WTC11 (cell line): Measurements from ENCODE around the gene STBD1. TPM values are rescaled to one million over a fixed set of nuclear protein-coding genes. Genes with fewer than 3 reads are reported as not detected.

Experiments
- ATAC-seq: fragments of 200-7000 bp; cut with Tn5 transposase; 2 replicates; pipeline ENCODE4 v1.10.0; 2021; ENCODE audit warnings: mild to moderate bottlenecking, moderate library complexity
- CTCF ChIA-PET: fragments of 300-600 bp; sonication (Branson Sonifier 250); formaldehyde crosslinking; loops from one replicate; lab custom pipeline; 2021; ENCODE audit warnings: antibody characterized with exemption; lab: Charles Lee
- POLR2A ChIA-PET: fragments of 350-600 bp; sonication (Branson Sonifier 250); formaldehyde crosslinking; loops from one replicate; lab custom pipeline; 2021; ENCODE audit warnings: antibody characterized with exemption; lab: Charles Lee
- DNase-seq: peaks from one replicate; pipeline ENCODE4 v3.0.0; 2021; ENCODE audit warnings: low spot score
- H3K27ac Mint-ChIP-seq: 2 replicates; pipeline ENCODE4 v1.8.0; 2021; ENCODE audit warnings: mixed read lengths
- H3K27me3 Mint-ChIP-seq: 2 replicates; pipeline ENCODE4 v1.8.0; 2021; ENCODE audit warnings: low read depth, mild to moderate bottlenecking, moderate library complexity, mixed read lengths
- H3K36me3 Mint-ChIP-seq: 2 replicates; pipeline ENCODE4 v1.8.0; 2021; ENCODE audit warnings: mixed read lengths
- H3K4me1 Mint-ChIP-seq: 2 replicates; pipeline ENCODE4 v1.8.0; 2022; ENCODE audit warnings: mixed read lengths
- H3K4me3 Mint-ChIP-seq: 2 replicates; pipeline ENCODE4 v1.8.0; 2021; ENCODE audit warnings: mild to moderate bottlenecking, moderate library complexity, mixed read lengths
- H3K9me3 Mint-ChIP-seq: 2 replicates; pipeline ENCODE4 v1.8.0; 2021; ENCODE audit warnings: mixed read lengths
- CBFB ChIP-seq: sonication (generic); formaldehyde crosslinking; IDR thresholded peaks from 2 replicates; pipeline ENCODE4 v1.8.1; 2022; ENCODE audit warnings: mild to moderate bottlenecking, low read depth, missing genetic modification reagents
- CREB1 ChIP-seq: sonication (generic); formaldehyde crosslinking; IDR thresholded peaks from 2 replicates; pipeline ENCODE4 v1.8.0; 2023; ENCODE audit warnings: mild to moderate bottlenecking, missing genetic modification reagents
- ELF4 ChIP-seq: sonication (generic); formaldehyde crosslinking; IDR thresholded peaks from 2 replicates; pipeline ENCODE4 v1.8.1; 2022; ENCODE audit warnings: low read depth, mild to moderate bottlenecking, moderate library complexity, missing genetic modification reagents
- EMX1 ChIP-seq: fragments of 250-450 bp; sonication (Bioruptor Pico); IDR thresholded peaks from 2 replicates; pipeline ENCODE4 v1.8.0; 2021; ENCODE audit warnings: mild to moderate bottlenecking
- FOXP1 ChIP-seq: sonication (generic); formaldehyde crosslinking; IDR thresholded peaks from 2 replicates; pipeline ENCODE4 v1.8.0; 2022; ENCODE audit warnings: missing genetic modification reagents, mild to moderate bottlenecking, moderate library complexity, borderline replicate concordance
- HMGA2 ChIP-seq: fragments of 250-450 bp; sonication (Bioruptor Pico); IDR thresholded peaks from 2 replicates; pipeline ENCODE4 v1.4.0; 2021; ENCODE audit warnings: mild to moderate bottlenecking, moderate library complexity
- MXD4 ChIP-seq: fragments of 250-450 bp; sonication (Bioruptor Pico); IDR thresholded peaks from 2 replicates; pipeline ENCODE4 v1.8.0; 2021; ENCODE audit warnings: mild to moderate bottlenecking, moderate library complexity, borderline replicate concordance
- NFYB ChIP-seq: sonication (generic); formaldehyde crosslinking; conservative IDR thresholded peaks from 2 replicates; pipeline ENCODE4 v1.8.0; 2022; ENCODE audit warnings: low read depth, missing genetic modification reagents
- OVOL2 ChIP-seq: fragments of 250-450 bp; sonication (Bioruptor Pico); IDR thresholded peaks from 2 replicates; pipeline ENCODE4 v1.9.0; 2021; ENCODE audit warnings: mild to moderate bottlenecking, borderline replicate concordance
- PRDM15 ChIP-seq: sonication (generic); formaldehyde crosslinking; IDR thresholded peaks from 2 replicates; pipeline ENCODE4 v1.8.0; 2022; ENCODE audit warnings: missing genetic modification reagents
- SP1 ChIP-seq: sonication (generic); formaldehyde crosslinking; conservative IDR thresholded peaks from 2 replicates; pipeline ENCODE4 v1.8.1; 2022; ENCODE audit warnings: missing genetic modification reagents
- ZBTB21 ChIP-seq: sonication (generic); formaldehyde crosslinking; IDR thresholded peaks from 2 replicates; pipeline ENCODE4 v1.8.1; 2023; ENCODE audit warnings: mild to moderate bottlenecking, missing genetic modification reagents, borderline replicate concordance
- ZBTB43 ChIP-seq: sonication (generic); formaldehyde crosslinking; IDR thresholded peaks from 2 replicates; pipeline ENCODE4 v1.8.1; 2023; ENCODE audit warnings: mild to moderate bottlenecking, missing genetic modification reagents
- ZMAT4 ChIP-seq: fragments of 250-450 bp; sonication (Bioruptor Pico); IDR thresholded peaks from 2 replicates; pipeline ENCODE4 v1.9.0; 2021; ENCODE audit warnings: mild to moderate bottlenecking
- ZNF138 ChIP-seq: sonication (generic); formaldehyde crosslinking; conservative IDR thresholded peaks from 2 replicates; pipeline ENCODE4 v1.8.1; 2022; ENCODE audit warnings: mild to moderate bottlenecking, moderate library complexity, missing genetic modification reagents
- ZNF263 ChIP-seq: sonication (generic); formaldehyde crosslinking; IDR thresholded peaks from 2 replicates; pipeline ENCODE4 v1.8.1; 2022; ENCODE audit warnings: low read depth, mild to moderate bottlenecking, moderate library complexity, missing genetic modification reagents
- ZNF396 ChIP-seq: fragments of 250-450 bp; sonication (Bioruptor Pico); IDR thresholded peaks from 2 replicates; pipeline ENCODE4 v1.8.0; 2021; ENCODE audit warnings: mild to moderate bottlenecking, moderate library complexity, borderline replicate concordance
- ZNF423 ChIP-seq: fragments of 250-450 bp; sonication (Bioruptor Pico); IDR thresholded peaks from 2 replicates; pipeline ENCODE4 v2.1.2; 2022; ENCODE audit warnings: mild to moderate bottlenecking, moderate library complexity
- ZNF425 ChIP-seq: fragments of 250-450 bp; sonication (Bioruptor Pico); conservative IDR thresholded peaks from 2 replicates; pipeline ENCODE4 v1.9.0; 2021; ENCODE audit warnings: mild to moderate bottlenecking
- total RNA-seq: library from RNA; stranded (reverse); gene quantifications from 3 replicates; pipeline ENCODE4 v1.2.3, GENCODE V29; 2021
- TF ChIP-seq, protein P1 (sequence below): sonication (generic); formaldehyde crosslinking; IDR thresholded peaks from 2 replicates; pipeline ENCODE4 v1.8.0; 2023; ENCODE audit warnings: missing genetic modification reagents, mild to moderate bottlenecking, borderline replicate concordance
- TF ChIP-seq, protein P2 (sequence below): sonication (generic); formaldehyde crosslinking; conservative IDR thresholded peaks from 2 replicates; pipeline ENCODE4 v1.8.1; 2022; ENCODE audit warnings: mild to moderate bottlenecking, missing genetic modification reagents
- TF ChIP-seq, protein P3 (sequence below): fragments of 250-450 bp; sonication (Bioruptor Pico); IDR thresholded peaks from 2 replicates; pipeline ENCODE4 v1.8.0; 2021; ENCODE audit warnings: mild to moderate bottlenecking

The STBD1 gene
- total RNA-seq, 1 experiment from 2014 or later = 1.4 TPM

DNA sequence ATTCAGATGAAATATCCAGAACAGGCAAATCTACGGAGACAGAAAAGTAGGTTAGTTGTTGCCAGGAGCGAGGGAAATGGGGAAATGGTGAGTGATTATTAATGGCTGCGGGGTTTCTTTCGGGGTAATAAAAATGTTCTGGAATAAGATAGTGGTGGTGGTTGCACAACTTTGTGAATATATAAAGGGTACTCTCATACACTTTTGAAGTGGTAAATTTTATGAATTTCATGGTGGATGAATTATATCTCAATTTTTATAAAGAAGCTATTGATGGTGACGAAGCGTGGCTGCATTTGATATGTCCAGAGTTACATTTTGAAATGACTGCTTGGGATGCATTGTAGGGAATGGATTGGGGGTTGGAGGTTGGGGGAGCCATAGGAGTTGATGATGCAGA, 38.7 kb upstream of the STBD1 start (continued):
- no peak for TF ChIP-seq ZNF425 (CRISPR knock-in tag)
- no peak for TF ChIP-seq ZNF138
- TF ChIP-seq, protein P1, sequence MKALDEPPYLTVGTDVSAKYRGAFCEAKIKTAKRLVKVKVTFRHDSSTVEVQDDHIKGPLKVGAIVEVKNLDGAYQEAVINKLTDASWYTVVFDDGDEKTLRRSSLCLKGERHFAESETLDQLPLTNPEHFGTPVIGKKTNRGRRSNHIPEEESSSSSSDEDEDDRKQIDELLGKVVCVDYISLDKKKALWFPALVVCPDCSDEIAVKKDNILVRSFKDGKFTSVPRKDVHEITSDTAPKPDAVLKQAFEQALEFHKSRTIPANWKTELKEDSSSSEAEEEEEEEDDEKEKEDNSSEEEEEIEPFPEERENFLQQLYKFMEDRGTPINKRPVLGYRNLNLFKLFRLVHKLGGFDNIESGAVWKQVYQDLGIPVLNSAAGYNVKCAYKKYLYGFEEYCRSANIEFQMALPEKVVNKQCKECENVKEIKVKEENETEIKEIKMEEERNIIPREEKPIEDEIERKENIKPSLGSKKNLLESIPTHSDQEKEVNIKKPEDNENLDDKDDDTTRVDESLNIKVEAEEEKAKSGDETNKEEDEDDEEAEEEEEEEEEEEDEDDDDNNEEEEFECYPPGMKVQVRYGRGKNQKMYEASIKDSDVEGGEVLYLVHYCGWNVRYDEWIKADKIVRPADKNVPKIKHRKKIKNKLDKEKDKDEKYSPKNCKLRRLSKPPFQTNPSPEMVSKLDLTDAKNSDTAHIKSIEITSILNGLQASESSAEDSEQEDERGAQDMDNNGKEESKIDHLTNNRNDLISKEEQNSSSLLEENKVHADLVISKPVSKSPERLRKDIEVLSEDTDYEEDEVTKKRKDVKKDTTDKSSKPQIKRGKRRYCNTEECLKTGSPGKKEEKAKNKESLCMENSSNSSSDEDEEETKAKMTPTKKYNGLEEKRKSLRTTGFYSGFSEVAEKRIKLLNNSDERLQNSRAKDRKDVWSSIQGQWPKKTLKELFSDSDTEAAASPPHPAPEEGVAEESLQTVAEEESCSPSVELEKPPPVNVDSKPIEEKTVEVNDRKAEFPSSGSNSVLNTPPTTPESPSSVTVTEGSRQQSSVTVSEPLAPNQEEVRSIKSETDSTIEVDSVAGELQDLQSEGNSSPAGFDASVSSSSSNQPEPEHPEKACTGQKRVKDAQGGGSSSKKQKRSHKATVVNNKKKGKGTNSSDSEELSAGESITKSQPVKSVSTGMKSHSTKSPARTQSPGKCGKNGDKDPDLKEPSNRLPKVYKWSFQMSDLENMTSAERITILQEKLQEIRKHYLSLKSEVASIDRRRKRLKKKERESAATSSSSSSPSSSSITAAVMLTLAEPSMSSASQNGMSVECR (CRISPR knock-in tag) = no peak
- TF ChIP-seq CBFB (CRISPR knock-in tag) = no peak
- TF ChIP-seq HMGA2 (CRISPR knock-in tag) = no peak
- TF ChIP-seq OVOL2 (CRISPR knock-in tag) = no peak
- no peak for TF ChIP-seq PRDM15 (CRISPR knock-in tag)
- TF ChIP-seq, protein P2, sequence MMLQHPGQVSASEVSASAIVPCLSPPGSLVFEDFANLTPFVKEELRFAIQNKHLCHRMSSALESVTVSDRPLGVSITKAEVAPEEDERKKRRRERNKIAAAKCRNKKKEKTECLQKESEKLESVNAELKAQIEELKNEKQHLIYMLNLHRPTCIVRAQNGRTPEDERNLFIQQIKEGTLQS (CRISPR knock-in tag) = no peak
- no peak for TF ChIP-seq EMX1 (CRISPR knock-in tag)
- TF ChIP-seq ZNF423 (CRISPR knock-in tag) = no peak

DNA sequence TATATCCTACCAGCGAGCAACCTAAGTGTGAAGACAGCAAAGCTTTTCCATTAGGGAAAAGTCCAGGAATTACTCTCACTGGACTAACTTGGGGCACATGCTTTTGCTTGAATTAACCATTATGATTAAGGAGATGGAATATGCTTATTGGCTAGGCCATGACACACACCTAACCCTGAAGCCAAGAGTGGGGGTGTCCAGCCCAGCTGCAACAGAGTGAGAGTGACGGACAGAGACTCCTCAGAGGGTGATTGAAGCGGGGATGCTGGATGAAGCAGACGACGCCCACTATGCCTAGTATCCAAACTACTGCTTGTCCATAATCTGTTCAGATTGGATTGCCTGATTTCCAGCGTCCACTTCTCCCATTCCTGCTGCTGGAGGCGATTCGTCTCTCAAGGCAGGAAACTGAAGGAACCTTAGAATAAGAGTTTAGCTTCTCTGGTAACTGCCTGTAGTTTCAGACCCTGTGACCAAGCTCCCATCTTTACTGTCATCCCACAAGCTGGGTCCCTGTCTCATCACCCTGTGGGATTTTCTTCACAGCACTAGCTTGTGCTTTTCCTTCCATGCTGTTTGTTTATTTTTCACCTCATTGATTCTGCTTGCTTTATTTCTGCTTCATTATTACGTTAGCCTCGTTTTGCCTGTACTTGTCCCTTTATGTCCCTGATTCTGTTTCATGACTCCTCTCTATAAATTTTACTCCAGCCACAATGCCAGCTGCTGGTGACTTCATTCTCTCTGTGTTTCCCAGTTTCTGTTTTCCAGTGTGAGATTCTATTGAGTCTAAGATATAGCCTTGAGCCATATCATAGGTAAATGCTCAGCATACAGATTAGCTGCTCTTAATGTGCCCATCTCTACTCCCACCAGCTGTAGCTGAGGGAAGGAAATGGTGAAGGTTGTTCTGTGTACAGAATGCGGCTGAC, 36.0 kb upstream of the STBD1 start:
- CTCF ChIA-PET = interaction anchor here (0.7 to 1.3 kb wide), 3 partner anchors 90 to 108 kb away, joined by 3 read pairs; no protein-coding TSS in a partner anchor
- Mint-ChIP-seq H3K27ac (no peak overlapping the region), H3K4me3 (no peak overlapping the region), H3K36me3 (no peaks in the 10 kb centered on the region), H3K4me1 (no peaks in the 10 kb centered on the region), H3K9me3 (no peaks in the 10 kb centered on the region), H3K27me3 (peaks cover 3% of the 10 kb centered on the region)
- POLR2A ChIA-PET = no interaction called here
- no peak for DNase-seq
- ATAC-seq = no peak
- TF ChIP-seq NFYB (CRISPR knock-in tag) (no peak), MXD4 (CRISPR knock-in tag) (no peak), ZBTB21 (CRISPR knock-in tag) (no peak), ZMAT4 (CRISPR knock-in tag) (no peak), ZBTB43 (CRISPR knock-in tag) (no peak), ELF4 (no peak), SP1 (CRISPR knock-in tag) (no peak), CREB1 (CRISPR knock-in tag) (no peak), FOXP1 (CRISPR knock-in tag) (no peak), ZNF263 (CRISPR knock-in tag) (no peak), ZNF396 (CRISPR knock-in tag) (no peak)
- TF ChIP-seq, protein P3, sequence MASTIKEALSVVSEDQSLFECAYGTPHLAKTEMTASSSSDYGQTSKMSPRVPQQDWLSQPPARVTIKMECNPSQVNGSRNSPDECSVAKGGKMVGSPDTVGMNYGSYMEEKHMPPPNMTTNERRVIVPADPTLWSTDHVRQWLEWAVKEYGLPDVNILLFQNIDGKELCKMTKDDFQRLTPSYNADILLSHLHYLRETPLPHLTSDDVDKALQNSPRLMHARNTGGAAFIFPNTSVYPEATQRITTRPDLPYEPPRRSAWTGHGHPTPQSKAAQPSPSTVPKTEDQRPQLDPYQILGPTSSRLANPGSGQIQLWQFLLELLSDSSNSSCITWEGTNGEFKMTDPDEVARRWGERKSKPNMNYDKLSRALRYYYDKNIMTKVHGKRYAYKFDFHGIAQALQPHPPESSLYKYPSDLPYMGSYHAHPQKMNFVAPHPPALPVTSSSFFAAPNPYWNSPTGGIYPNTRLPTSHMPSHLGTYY (CRISPR knock-in tag) = no peak
